GM19023 (cell line): ENCODE data around the gene RHEB.

Source experiments
- ATAC-seq: cut with Tn5 transposase; IDR thresholded peaks from one replicate; pipeline ENCODE4 v1.9.1; 2021; ENCODE audit warnings: mild to moderate bottlenecking, moderate library complexity; ENCODE audit not compliant: unreplicated experiment

The RHEB gene

DNA sequence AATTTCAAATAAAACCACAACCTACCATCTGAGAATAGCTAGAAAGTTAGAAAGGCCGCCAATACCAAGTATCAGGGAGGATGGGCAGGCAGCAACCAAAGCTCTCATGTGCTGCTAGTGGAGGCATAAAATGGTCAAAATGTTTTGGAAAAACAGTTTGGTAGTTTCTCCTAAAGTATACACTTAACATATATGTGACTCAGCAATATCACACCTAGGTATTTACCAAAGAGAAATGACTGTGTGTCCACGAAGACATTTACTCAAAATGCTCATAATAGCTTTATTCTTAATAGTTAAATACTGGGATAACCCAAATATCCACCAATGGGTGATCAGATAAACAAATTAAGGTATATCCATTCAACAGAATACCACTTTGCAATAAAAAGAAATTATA is 14.3 kb downstream of the RHEB start:
- ATAC-seq: no peak

DNA sequence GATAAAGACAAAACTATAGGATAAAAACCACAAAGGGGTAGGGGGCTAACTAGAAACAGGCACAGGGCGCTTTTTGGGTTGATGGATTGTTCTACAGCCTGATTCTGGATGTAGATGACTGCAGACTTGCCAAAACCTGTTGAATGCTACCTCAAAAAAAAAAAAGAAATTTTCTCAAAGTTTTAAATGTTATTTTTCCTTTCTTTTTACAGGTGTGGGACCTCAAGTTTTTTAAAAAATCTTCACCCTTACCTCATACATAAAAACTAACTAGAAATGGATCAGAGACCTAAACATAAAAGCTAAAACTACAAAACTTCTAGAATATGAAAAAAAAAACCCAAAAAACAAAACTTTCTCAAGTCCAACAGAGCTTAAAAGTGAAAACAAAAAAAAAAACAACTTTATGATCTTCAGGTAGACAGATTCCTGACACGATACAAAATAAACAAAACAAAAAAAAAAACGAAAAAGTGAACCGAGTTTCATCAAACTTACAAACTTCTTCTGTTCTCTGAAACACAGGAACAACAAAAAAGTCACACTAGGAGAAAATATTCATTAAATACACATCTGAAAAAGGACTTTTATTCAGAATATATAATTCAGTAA is 14.9 kb downstream of the RHEB start:
- ATAC-seq: no peak

DNA sequence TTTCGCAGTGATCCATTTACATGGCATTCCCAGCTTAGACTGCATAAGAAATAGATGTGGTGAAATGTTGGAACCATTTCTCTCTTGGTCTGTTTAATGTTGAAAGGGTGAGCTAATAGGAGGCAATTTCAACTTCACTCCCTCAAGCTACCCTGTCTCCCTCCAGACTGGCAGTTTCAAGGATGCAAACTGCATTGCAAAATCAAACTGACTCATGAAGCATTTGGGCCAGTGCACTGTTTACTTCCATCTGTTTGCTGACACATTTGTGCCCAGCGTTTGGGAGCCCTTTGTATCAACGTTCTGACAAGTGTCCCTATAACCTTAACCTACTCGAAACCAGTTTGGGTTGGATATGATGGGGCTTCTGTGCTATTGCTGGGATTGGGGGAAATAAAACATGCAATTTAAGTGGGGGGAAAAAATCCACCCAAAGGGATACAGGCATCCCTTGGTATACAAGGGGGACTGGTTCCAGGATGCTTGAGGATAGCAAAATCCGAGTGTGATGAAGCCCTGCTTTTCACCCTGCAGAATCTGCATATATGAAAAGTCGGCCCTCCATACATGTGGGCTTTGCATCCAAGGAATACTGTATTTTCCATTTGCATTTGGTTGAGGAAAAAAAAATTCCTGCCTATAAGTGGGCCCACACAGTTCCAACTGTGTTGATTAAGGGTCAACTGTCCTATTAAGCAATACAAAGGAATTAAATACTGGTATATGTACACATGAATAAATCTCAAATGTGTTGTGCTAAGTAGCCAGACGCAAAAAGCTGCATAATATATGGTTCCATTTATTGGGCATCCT is 15.6 kb downstream of the RHEB start:
- ATAC-seq: no peak

DNA sequence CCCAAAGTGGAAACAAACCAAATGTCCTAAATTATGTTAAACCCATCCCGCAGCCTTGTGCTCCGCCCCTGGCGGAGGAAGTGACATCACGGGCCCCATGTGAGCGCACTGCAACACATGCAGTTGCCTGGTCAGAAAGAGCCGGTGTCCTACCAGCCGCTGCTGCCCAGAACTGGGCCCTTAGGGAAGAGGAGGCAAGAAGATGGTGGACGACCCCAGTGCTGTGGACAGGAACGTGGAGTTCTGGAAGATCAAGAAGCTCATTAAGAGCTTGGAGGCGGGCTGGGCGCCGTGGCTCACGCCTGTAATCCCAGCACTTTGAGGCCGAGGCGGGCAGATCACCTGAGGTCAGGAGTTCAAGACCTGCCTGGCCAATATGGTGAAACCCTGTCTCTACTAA is 18.0 kb downstream of the RHEB start:
- ATAC-seq: no peak

DNA sequence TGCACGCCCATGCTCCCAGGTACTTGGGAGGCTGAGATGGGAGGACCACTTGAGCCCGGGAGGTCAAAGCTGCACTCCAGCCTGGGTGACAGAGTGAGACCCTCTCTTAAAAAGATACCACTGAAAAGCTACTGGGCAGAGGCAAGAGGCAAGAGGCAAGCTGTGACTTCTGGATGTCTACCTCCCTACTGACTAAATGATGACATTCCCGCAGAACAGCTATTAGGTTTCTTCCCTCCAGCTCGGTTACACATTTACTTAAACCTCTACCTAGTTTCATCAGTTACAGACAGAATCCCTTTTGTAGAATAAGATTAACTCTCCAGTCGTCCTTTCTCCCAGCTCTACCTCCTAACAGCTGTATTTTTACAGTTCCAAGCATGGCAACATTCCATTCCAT is 21.2 kb downstream of the RHEB start:
- no peak for ATAC-seq

GRCh38 chr7:151497306-151497871 is 22.3 kb downstream of the RHEB start:
- ATAC-seq: no peak

GRCh38 chr7:151495360-151495759 is 24.3 kb downstream of the RHEB start:
- ATAC-seq: no peak

GRCh38 chr7:151494298-151495284 is 25.1 kb downstream of the RHEB start:
- ATAC-seq: no peak

- ATAC-seq: no peak
Measured at GRCh38 chr7:151493083-151493482, 26.6 kb downstream of the RHEB start.

DNA sequence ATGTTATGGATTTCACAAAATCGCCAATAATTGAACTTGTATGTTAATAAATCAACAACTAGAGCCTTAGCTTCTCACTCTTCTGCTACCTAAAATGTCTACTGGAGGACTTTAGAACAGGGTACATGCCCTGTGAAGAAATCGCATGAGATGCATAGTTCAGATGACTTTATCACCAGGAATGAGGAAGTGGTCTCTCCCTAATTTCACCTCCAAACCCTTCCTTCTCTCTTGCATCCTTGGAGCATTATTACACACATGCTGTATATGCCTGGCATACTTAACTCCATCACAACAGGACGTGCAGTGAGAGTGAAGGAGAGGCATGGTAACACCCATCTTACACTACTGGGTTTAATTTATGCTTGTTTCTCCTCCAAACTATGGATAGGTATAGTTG is 27.8 kb downstream of the RHEB start:
- no peak for ATAC-seq

DNA sequence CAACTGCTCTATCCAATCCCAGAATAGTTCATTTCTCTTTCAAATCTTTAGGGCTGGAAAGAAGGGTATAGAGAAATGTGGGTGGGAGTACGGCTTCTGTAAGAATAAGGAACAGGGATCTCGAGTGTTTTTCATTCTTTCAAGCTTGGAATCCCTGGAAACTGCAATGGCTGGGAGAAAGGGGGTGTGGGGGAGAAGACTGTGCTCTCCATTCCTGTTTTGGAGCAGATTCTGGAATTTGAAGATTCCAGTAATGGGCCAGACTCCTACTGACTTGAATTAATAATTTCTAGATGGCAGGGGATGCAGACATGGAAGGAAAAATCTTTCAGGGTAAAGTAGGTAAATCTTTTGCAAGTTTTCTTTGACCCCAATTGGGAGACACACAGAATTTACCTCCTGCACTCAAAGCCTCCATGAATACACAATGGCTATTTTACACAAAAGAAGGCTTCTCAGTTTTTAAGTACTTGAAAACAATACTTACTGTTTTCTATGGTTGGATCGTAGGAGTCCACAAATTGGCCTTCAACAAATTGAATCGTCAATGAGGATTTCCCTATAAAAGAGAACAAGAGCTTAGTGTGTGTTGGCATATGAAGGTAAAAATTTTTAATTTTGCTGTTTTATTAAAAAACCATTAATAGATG is 29.1 kb downstream of the RHEB start:
- no peak for ATAC-seq

DNA sequence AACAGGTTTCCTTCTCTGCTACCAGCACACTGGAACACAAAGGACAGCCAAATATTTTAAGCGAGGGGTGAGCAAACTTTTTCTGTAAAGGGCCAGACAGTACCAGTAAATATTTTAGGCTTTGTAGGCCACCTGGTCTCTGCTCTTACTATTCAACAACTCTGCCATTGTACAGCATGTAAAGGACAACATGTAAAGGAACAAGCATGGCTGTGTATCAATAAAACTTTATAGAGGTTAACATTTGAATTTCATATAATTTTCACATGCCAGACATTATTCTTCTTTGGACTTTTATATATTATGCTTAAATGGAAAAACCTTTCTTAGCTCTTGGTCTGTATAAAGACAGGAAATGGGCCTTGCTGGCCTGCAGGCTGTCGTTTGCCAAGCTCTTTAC is 30.2 kb downstream of the RHEB start:
- ATAC-seq: no peak

DNA sequence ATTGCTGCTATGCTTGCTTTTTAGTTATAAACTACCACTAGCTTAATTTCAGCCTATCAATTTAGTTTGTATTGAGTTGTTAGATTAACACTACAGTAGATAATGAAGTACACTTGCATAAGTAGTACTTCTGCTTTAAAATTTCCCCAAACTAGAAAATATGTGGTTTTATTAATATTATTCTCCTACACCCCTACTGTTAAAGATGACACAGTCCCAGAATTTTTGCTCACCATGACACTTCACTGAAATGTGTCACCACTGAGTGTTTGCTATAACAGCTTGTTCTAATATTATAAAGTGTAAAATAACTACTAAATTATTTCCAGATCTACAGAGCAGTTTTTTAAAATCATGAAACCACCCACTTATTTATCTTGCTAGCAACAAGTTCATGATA is 31.6 kb downstream of the RHEB start:
- ATAC-seq: no peak

- no peak for ATAC-seq
Measured at GRCh38 chr7:151487228-151487627, 32.5 kb downstream of the RHEB start.

GRCh38 chr7:151486074-151486473 is 33.6 kb downstream of the RHEB start:
- ATAC-seq: no peak

DNA sequence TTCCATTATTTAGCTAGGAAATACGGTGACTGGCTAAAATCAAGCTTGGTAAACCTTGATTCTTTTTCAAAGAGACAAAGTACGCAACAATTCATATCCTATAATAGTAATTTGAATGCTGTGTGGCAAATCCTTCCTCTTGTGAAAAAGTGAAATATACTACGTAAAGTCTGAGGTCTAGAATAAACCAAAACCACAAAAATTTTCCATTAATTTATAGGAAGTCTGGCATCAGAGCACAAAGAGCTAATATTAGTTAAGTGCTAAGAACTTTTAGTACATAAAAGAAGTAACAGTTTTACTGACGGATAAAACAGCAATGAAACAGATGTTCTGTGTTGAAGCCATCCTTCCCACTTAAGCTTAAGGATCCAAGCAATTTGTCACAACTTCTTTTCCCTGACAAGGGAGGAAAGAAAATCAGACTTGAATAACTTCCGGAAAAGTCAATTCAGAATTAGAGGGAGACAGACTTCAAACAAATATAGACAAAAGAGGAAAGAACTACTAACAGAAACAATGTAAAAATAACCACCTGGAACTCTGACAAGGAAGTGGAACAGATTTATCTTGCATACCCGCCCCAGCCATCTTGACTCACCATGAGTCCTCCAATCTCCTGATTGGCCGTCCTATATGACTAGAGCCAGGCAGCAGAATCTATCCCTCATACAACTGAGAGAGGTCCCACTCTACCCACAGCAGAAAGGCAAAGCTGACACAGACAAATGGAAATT is 34.6 kb downstream of the RHEB start:
- ATAC-seq: no peak

DNA sequence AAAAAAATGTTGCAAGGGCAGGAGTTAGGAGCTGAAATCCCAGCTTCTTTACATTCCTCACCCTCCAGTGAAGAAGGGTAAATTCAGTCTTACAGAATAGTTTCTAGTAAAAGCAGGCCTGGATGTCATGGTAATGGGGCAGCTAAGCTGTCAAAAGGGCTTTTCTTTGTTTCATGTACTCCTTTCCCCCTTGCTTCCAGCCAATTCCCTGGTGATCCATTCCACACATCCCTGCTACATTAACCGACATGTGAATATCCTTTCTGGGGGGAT is 36.0 kb downstream of the RHEB start:
- ATAC-seq: no peak

GRCh38 chr7:151482883-151483710 is 36.6 kb downstream of the RHEB start:
- no peak for ATAC-seq
